GM19468 (cell line): ENCODE data around the gene CNKSR3.
"Not testable (repeated sequence)": the region's sequence is repeated elsewhere in the genome, so short reads cannot be mapped to it uniquely, and the experiment has no call there.

ENCODE experiments used
- ATAC-seq: cut with Tn5 transposase; IDR thresholded peaks from one replicate; pipeline ENCODE4 v1.9.1; 2021; ENCODE audit warnings: mild to moderate bottlenecking, moderate library complexity, moderate number of reproducible peaks; ENCODE audit not compliant: unreplicated experiment; ENCODE audit errors: extremely low read depth

The CNKSR3 gene

GRCh38 chr6:154510144-154510905 lies at the start of gene CNKSR3:
Gene CNKSR3, minus strand, starts transcription at chr6:154510685. Its CDS starts 571 bp downstream, at chr6:154510114.
- ATAC-seq = peak; percentile 28

- no peak for ATAC-seq
Observed at GRCh38 chr6:154558984-154559383, 48.5 kb upstream of the CNKSR3 start.

- no peak for ATAC-seq
Observed at GRCh38 chr6:154558513-154558912, 48.0 kb upstream of the CNKSR3 start.

GRCh38 chr6:154555073-154555677 lies 44.7 kb upstream of the CNKSR3 start:
- no peak for ATAC-seq

GRCh38 chr6:154554491-154554890 lies 44.0 kb upstream of the CNKSR3 start:
- ATAC-seq = no peak

- no peak for ATAC-seq
Observed at GRCh38 chr6:154550779-154551178, 40.3 kb upstream of the CNKSR3 start.

GRCh38 chr6:154549179-154549578 lies 38.7 kb upstream of the CNKSR3 start:
- no peak for ATAC-seq

- ATAC-seq = no peak
Observed at GRCh38 chr6:154548130-154548830, 37.8 kb upstream of the CNKSR3 start.

GRCh38 chr6:154543628-154544027 lies 33.1 kb upstream of the CNKSR3 start:
- no peak for ATAC-seq

GRCh38 chr6:154542747-154543146 lies 32.3 kb upstream of the CNKSR3 start:
- ATAC-seq = no peak

- not testable (repeated sequence) for ATAC-seq
Observed at GRCh38 chr6:154541837-154542236, 31.4 kb upstream of the CNKSR3 start.

GRCh38 chr6:154539593-154540269 lies 29.2 kb upstream of the CNKSR3 start:
- no peak for ATAC-seq

GRCh38 chr6:154538640-154539191 lies 28.2 kb upstream of the CNKSR3 start:
- ATAC-seq = no peak

- ATAC-seq = no peak
Observed at GRCh38 chr6:154537511-154538325, 27.2 kb upstream of the CNKSR3 start.

GRCh38 chr6:154536999-154537398 lies 26.5 kb upstream of the CNKSR3 start:
- ATAC-seq = no peak

- ATAC-seq = no peak
Observed at GRCh38 chr6:154536255-154536654, 25.8 kb upstream of the CNKSR3 start.

- ATAC-seq = no peak
Observed at GRCh38 chr6:154535851-154536250, 25.4 kb upstream of the CNKSR3 start.

- no peak for ATAC-seq
Observed at GRCh38 chr6:154535147-154535546, 24.7 kb upstream of the CNKSR3 start.

GRCh38 chr6:154534531-154534930 lies 24.0 kb upstream of the CNKSR3 start:
- ATAC-seq = no peak

GRCh38 chr6:154532426-154532825 lies 21.9 kb upstream of the CNKSR3 start:
- no peak for ATAC-seq
